HepG2 (cell line): ENCODE measurements around the gene DNAJC12. TPM values are rescaled to one million over a fixed set of nuclear protein-coding genes. Genes with fewer than 3 reads are reported as not detected.
A peak's percentile ranks its signal among the peaks of the same experiment; 100 is the strongest.

Experiments
- ATRX ChIP-seq: sonication (generic); formaldehyde crosslinking; IDR thresholded peaks from 2 replicates; pipeline ENCODE4 v1.4.0; 2020; ENCODE audit warnings: missing genetic modification reagents, borderline replicate concordance
- DRAP1 ChIP-seq: IDR thresholded peaks from 2 replicates; pipeline ENCODE4 v1.6.1; 2016; ENCODE audit warnings: missing genetic modification reagents, missing compliant biosample characterization
- EED ChIP-seq: sonication (generic); formaldehyde crosslinking; IDR thresholded peaks from 2 replicates; pipeline ENCODE4 v1.5.0; 2020; ENCODE audit warnings: mild to moderate bottlenecking, missing genetic modification reagents
- LBX2 ChIP-seq: sonication (generic); formaldehyde crosslinking; IDR thresholded peaks from 2 replicates; pipeline ENCODE4 v1.5.0; 2020; ENCODE audit warnings: missing genetic modification reagents, mild to moderate bottlenecking, borderline replicate concordance
- MATR3 ChIP-seq: sonication (generic); formaldehyde crosslinking; IDR thresholded peaks from 2 replicates; pipeline ENCODE4 v1.4.0; 2020; ENCODE audit warnings: missing genetic modification reagents
- MLXIP ChIP-seq: sonication (generic); formaldehyde crosslinking; IDR thresholded peaks from 2 replicates; pipeline ENCODE4 v1.9.0; 2021; ENCODE audit warnings: missing genetic modification reagents, borderline replicate concordance
- NR2C2 ChIP-seq: sonication (generic); formaldehyde crosslinking; IDR thresholded peaks from 2 replicates; pipeline ENCODE4 v1.4.0; 2020; ENCODE audit warnings: missing genetic modification reagents, mild to moderate bottlenecking, moderate library complexity, borderline replicate concordance
- RXRB ChIP-seq: IDR thresholded peaks from 2 replicates; pipeline ENCODE4 v1.6.1; 2016; ENCODE audit warnings: borderline replicate concordance, missing genetic modification reagents, missing compliant biosample characterization
- SKI ChIP-seq: fragments of 450-650 bp; IDR thresholded peaks from one replicate; pipeline ENCODE4 v1.6.1; 2018; ENCODE audit warnings: mild to moderate bottlenecking; ENCODE audit not compliant: partially characterized antibody
- TARDBP ChIP-seq: sonication (generic); formaldehyde crosslinking; IDR thresholded peaks from 2 replicates; pipeline ENCODE4 v1.8.0; 2022; ENCODE audit warnings: mild to moderate bottlenecking, missing genetic modification reagents
- THAP8 ChIP-seq: sonication (generic); formaldehyde crosslinking; IDR thresholded peaks from 2 replicates; pipeline ENCODE4 v1.5.1; 2020; ENCODE audit warnings: missing genetic modification reagents, mild to moderate bottlenecking, borderline replicate concordance
- YEATS2 ChIP-seq: sonication (generic); formaldehyde crosslinking; IDR thresholded peaks from 2 replicates; pipeline ENCODE4 v1.4.0; 2020; ENCODE audit warnings: missing genetic modification reagents, borderline replicate concordance
- ZBTB2 ChIP-seq: sonication (generic); formaldehyde crosslinking; IDR thresholded peaks from 2 replicates; pipeline ENCODE4 v1.8.0; 2022; ENCODE audit warnings: low read depth, missing genetic modification reagents
- ZNF260 ChIP-seq: sonication (generic); formaldehyde crosslinking; IDR thresholded peaks from 2 replicates; pipeline ENCODE4 v1.4.0; 2020; ENCODE audit warnings: missing genetic modification reagents, low read depth, mild to moderate bottlenecking, borderline replicate concordance
- ZNF431 ChIP-seq: sonication (generic); formaldehyde crosslinking; IDR thresholded peaks from 2 replicates; pipeline ENCODE4 v1.9.0; 2022; ENCODE audit warnings: missing genetic modification reagents, low read depth, mild to moderate bottlenecking, borderline replicate concordance
- ZSCAN20 ChIP-seq: sonication (generic); formaldehyde crosslinking; IDR thresholded peaks from 2 replicates; pipeline ENCODE4 v1.4.0; 2020; ENCODE audit warnings: missing genetic modification reagents, mild to moderate bottlenecking, borderline replicate concordance
- polyA plus RNA-seq, 8 experiments: library from polyadenylated mRNA; depleted of rRNA in 3 of 8; stranded (reverse) in 7 of 8; unstranded in 1 of 8; fragments of >200 nt; fragmentation: Illumina TruSeq in 4 of 8; extraction: Trizol in 4 of 8; gene quantifications; 2 replicates each; pipeline versions ENCODE4 v1.2.1 to v1.2.3, GENCODE V29; 2011 to 2016; ENCODE audit warnings: low read depth in 4 of 8, missing spikeins in 1 of 8, mixed read lengths in 1 of 8; ENCODE audit not compliant: insufficient read depth in 1 of 8
- total RNA-seq, 5 experiments: library from RNA; depleted of rRNA; stranded (reverse); fragments of >200 nt; fragmentation: Illumina TruSeq; extraction: Trizol; gene quantifications; 2 replicates each; pipeline ENCODE4 v1.2.3, GENCODE V29; 2016; ENCODE audit warnings: low read depth in 1 of 5
- TF ChIP-seq, protein P1 (sequence below): sonication (generic); formaldehyde crosslinking; IDR thresholded peaks from 2 replicates; pipeline ENCODE4 v1.5.1; 2020; ENCODE audit warnings: mild to moderate bottlenecking, missing genetic modification reagents, borderline replicate concordance
- TF ChIP-seq, protein P2 (sequence below): sonication (generic); formaldehyde crosslinking; IDR thresholded peaks from 2 replicates; pipeline ENCODE4 v1.5.0; 2020; ENCODE audit warnings: missing genetic modification reagents

The DNAJC12 gene
- total and polyA plus RNA-seq, 2 of the 13 experiments (the other 11 are each of a cell fraction or from before 2014, with no cell fraction given), result 11.6 to 43.9 TPM

- TF ChIP-seq RXRB (CRISPR knock-in tag), result peak; percentile 52; the same call in 1 of the 2 replicates
- TF ChIP-seq, protein P1, sequence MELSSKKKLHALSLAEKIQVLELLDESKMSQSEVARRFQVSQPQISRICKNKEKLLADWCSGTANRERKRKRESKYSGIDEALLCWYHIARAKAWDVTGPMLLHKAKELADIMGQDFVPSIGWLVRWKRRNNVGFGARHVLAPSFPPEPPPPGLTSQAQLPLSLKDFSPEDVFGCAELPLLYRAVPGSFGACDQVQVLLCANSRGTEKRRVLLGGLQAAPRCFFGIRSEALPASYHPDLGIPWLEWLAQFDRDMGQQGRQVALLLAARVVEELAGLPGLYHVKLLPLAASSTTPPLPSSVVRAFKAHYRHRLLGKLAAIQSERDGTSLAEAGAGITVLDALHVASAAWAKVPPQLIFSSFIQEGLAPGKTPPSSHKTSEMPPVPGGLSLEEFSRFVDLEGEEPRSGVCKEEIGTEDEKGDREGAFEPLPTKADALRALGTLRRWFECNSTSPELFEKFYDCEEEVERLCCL (CRISPR knock-in tag), result peak; percentile 67; the same call in 1 of the 2 replicates
- peak; percentile 57 for TF ChIP-seq TARDBP (CRISPR knock-in tag)
- no peak; the same call in 1 of the 2 replicates for TF ChIP-seq ZNF431 (CRISPR knock-in tag)
- TF ChIP-seq, protein P2, sequence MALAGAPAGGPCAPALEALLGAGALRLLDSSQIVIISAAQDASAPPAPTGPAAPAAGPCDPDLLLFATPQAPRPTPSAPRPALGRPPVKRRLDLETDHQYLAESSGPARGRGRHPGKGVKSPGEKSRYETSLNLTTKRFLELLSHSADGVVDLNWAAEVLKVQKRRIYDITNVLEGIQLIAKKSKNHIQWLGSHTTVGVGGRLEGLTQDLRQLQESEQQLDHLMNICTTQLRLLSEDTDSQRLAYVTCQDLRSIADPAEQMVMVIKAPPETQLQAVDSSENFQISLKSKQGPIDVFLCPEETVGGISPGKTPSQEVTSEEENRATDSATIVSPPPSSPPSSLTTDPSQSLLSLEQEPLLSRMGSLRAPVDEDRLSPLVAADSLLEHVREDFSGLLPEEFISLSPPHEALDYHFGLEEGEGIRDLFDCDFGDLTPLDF (CRISPR knock-in tag), result peak; percentile 76
- no peak for TF ChIP-seq ZNF260
- no peak; the same call in 1 of the 2 replicates for TF ChIP-seq THAP8
- no peak for TF ChIP-seq DRAP1 (CRISPR knock-in tag)
- TF ChIP-seq ATRX (CRISPR knock-in tag), result no peak
- TF ChIP-seq LBX2, result no peak
- no peak for TF ChIP-seq ZBTB2 (CRISPR knock-in tag)
- no peak for TF ChIP-seq NR2C2 (CRISPR knock-in tag)
- TF ChIP-seq SKI, result no peak
- TF ChIP-seq YEATS2 (CRISPR knock-in tag), result peak; percentile 47; the same call in 1 of the 2 replicates
- peak; percentile 66; the same call in 1 of the 2 replicates for TF ChIP-seq MLXIP (CRISPR knock-in tag)
- TF ChIP-seq ZSCAN20 (CRISPR knock-in tag), result peak; percentile 63; the same call in 1 of the 2 replicates
- TF ChIP-seq EED (CRISPR knock-in tag), result peak; percentile 76
- no peak for TF ChIP-seq MATR3 (CRISPR knock-in tag)
Observed at GRCh38 chr10:67764012-67764822, 73.8 kb downstream of the DNAJC12 start (continued).
